ENCODE measurements around the gene GRID2IP.

- TF ChIP-seq, protein P1, sequence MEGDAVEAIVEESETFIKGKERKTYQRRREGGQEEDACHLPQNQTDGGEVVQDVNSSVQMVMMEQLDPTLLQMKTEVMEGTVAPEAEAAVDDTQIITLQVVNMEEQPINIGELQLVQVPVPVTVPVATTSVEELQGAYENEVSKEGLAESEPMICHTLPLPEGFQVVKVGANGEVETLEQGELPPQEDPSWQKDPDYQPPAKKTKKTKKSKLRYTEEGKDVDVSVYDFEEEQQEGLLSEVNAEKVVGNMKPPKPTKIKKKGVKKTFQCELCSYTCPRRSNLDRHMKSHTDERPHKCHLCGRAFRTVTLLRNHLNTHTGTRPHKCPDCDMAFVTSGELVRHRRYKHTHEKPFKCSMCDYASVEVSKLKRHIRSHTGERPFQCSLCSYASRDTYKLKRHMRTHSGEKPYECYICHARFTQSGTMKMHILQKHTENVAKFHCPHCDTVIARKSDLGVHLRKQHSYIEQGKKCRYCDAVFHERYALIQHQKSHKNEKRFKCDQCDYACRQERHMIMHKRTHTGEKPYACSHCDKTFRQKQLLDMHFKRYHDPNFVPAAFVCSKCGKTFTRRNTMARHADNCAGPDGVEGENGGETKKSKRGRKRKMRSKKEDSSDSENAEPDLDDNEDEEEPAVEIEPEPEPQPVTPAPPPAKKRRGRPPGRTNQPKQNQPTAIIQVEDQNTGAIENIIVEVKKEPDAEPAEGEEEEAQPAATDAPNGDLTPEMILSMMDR (IDR thresholded peaks at IDR 0.05; ENCODE audit: low read depth, low read length, poor library complexity, severe bottlenecking) = no peak
- no peak for TF ChIP-seq EZH2phosphoT487 (IDR thresholded peaks at IDR 0.05; ENCODE audit: borderline replicate concordance, low read length)
These were observed 71.0 kb downstream of the GRID2IP start for GRCh38 chr7:6480323-6480660.
